GM12892 (cell line): ENCODE data around the gene ADRM1.

Experiments used
- POLR2A ChIP-seq: IDR thresholded peaks from 2 replicates; pipeline ENCODE4 v1.6.1; 2011; ENCODE audit warnings: low read depth, low read length, control low read depth
- POLR2AphosphoS5 ChIP-seq: IDR thresholded peaks from 2 replicates; pipeline ENCODE4 v1.6.1; 2011; ENCODE audit warnings: low read depth, low read length, control low read depth
- TAF1 ChIP-seq: IDR thresholded peaks from 2 replicates; pipeline ENCODE4 v1.6.1; 2011; ENCODE audit warnings: low read depth, mild to moderate bottlenecking, control low read depth, low read length, borderline replicate concordance

DNA sequence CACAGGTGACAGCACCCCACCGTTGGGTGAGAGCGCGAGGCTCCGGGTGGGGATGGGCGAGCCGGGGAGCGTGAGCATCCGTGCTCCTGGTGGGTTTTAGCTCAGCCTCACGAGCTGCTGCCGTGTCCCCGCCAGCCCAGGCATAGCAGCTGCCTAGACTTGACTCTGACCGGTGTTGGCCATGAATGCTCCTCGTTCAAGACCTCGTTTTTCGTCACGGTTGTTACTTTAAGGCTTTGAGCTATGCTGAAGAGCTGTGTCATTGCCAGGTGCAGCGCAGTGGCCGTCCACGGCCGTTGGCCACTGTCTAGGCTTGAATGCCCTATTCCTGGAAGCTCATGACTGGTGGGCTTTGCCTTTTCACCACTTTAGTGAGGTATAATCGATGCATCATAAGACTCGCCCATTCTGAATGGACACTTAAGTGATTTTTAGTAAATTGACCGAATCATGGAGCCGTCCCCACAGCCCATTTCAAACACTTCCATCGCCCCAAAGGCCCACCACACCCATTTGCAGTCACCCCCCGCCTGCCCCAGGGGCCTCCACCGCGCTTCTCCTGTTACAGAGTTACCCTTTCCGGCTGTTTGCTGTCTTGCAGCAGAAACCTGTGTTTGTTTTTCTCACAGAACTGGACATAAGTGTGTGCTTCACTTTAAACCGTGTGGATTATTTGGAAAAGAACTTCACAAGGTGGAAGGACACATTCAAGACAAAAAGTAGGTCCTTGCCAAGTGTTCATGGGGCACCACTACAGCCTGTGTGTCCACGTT is 21.4 kb upstream of the ADRM1 start:
- no peak for TF ChIP-seq POLR2AphosphoS5
- TF ChIP-seq POLR2A, result no peak
- TF ChIP-seq TAF1, result no peak
